Stimulated activated naive CD4-positive, alpha-beta T cell (primary cell): ENCODE measurements around the gene TMEM186.
"Not testable (repeated sequence)": the region's sequence is repeated elsewhere in the genome, so short reads cannot be mapped to it uniquely, and the experiment has no call there.

ENCODE experiments used
- DNase-seq, 6 experiments: peaks; one replicate each; lab custom pipeline; 2025; lab: John Stamatoyannopoulos, UW

The TMEM186 gene

DNA sequence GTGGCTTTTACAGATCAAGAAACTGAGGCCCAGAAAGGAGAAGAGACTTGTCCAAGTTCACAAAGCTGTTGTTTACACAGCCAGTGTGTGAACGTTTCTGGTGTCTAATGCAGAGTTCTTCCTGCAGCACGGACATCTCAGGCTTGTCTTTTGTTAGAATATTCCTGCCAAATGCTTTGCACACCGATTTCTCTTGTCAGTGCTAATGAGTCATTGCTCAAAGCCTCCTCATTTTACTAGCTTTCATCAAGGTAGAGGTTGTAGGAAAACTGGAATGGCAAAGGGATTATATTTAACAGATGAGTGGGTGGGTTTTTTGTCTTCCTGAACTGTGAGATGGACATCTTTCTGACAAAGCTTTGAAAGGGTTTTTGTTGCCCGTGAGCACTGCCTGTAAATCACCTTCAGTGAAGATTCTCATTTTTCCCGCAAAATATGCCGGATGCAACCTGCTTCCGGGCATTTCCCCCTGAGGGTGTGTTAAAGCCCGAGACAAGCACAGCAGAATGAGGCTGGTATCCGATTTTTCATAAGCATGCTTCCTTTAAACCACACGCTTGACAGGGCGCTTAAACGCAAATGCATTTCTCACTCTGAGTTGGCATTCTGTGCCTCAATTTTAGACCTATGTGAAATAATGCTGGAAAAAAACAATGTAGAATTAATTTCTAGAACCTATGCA lies 14.9 kb upstream of the TMEM186 start:
- no peak for DNase-seq

DNA sequence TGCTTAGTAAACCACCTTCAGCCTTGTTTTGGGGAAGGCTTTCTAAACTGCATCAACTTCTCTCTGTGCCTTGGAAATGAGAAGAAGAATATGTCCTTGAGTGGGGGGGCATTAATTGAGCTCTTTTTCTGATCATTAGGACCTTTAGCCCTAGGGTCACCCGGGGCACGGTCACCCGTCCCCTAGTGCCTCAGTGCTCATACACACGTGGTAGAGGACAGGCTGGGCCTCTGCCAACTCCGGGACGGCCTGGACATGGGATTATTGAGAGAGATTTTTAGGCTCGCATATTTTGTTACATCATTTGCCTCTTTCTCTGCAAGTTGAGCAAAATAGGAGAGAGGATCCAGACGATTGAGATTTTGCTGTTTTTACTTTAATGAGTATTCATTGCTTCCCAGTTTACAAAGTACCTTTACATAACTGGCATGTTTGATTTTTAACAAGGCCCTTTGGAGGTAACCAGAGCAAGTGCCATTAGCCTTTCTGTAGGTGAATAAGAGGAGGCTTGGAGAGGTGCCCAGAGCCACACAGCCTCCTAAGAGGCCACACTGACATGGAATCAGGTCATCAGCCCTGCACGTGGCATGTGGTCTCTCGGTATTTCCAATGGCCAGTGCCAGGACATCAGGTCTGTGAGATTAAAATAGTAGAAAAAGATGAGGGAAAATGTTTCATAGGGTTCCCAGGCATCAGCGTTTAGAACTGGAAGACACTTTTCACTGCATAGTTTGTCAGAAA lies 11.3 kb upstream of the TMEM186 start:
- no peak for DNase-seq

DNA sequence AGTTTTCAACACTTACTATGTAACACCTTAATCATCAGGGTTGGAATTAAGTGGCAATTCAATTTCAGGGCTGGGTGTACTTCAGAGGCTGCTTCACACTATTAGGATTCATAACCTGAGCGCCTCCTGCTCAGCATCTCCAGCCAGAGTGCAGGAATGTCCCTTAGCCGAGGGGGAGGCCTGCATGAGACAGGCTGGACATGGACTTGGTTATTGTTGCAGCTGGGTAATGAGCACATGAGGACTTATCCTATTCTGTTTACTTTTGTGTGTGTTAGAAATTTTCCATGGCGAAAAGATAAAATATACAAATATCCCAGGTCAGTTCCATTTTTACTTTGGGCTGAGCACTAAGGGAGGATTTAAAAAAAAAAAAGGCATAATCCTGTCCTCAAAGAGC lies 10.6 kb upstream of the TMEM186 start:
- no peak for DNase-seq

DNA sequence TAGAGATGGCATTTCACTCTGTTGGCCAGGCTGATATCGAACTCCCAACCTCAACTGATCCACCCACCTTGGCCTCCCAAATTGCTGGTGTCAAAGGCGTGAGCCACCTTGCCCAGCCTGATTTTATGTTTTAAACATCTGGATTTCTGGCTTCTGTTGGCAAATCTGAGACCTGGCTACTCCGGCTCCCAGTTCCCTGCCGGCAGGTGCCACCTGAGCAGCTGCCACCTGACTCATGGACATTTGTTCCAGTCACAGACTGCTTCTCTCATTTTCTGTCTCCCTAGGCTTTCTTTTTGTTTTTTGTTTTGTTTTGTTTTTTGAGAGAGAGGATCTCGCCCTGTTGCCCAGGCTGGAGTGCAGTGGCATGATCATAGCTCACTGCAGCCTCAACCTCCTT lies 9.8 kb upstream of the TMEM186 start:
- no peak for DNase-seq

DNA sequence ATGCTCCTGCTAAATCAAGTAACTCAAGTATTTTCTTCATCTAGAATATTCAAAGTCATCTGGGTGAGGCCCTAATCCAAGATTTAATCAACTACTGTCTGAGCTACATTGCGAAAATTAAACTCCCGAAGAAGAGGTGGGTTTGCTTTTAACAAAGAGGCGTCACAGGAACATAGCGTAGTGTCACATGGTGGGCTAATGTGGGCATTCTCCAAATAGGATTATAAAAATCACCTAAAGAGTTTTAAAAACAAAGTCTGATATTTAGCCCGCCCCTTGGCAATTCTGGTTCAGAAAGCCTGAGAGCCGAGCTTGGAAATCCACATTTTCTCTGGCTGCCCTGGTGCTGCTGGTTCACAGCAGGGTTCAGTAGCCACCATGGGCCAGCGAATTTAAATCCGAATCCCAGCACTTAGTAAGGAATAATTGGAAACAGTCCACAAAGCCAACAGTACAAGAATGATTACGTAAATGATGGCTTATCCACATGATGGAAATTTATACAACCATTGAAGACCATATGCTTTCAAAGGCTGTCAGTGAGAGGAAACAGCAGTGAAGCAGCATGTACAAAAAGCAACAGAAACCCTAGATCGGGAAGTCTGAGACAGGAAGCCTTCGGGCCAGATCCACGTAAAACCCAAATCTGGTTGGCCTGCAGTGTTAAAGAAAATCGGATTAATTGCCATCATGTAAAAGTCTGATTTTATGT lies 9.0 kb upstream of the TMEM186 start:
- DNase-seq, result no peak

DNA sequence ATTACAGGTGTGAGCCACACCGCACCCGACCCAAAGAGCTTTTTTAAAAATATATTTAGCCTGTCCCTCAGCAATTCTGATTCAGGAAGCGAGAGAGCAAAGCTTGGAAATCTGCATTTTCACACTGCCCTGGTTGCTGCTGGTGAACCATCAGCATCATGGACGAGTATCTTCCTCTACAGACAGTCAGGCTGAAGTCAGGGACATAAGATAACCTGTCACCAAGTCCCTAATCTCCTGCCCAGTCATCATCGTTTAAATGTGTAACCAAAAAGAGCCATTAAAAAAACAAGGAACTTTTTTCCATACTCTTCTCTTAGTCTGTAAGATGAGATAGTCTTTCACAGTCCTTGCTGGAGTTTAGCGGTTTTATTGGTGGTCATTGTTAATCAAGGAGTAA lies 6.9 kb upstream of the TMEM186 start:
- no peak for DNase-seq

DNA sequence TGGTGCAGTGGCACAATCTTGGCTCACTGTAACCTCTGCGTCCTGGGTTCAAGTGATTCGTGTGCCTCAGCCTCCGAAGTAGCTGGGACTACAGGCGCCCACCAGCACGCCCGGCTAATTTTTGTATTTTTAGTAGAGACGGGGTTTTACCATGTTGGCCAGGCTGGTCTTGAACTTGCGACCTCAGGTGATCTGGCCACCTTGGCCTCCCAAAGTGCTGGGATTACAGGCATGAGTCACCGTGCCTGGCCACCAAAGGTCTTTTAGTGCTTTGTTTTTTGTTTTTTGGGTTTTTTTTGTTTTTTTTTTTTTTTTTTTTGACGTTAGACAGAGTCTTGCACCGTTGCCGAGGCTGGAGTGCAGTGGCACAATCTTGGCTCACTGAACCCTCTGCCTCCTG lies 6.3 kb upstream of the TMEM186 start:
- DNase-seq, result not testable (repeated sequence)

DNA sequence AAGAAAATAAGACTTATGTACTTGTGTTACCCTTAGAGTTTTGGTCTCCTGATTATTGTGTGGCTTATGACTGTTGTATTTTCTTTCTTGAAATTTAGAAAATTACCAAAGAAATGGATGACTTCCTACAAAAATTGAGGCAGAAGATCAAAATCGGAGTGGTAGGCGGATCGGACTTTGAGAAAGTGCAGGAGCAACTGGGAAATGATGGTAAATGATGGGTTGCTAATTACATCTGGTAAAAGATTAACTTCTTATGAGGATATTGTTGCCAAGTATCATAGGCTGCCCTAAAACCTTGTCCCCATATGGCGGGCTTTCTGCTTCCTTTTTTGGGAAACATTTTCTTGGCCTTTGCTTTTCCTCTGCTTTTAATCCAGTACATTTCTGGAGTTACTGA lies 4.3 kb upstream of the TMEM186 start:
- no peak for DNase-seq

DNA sequence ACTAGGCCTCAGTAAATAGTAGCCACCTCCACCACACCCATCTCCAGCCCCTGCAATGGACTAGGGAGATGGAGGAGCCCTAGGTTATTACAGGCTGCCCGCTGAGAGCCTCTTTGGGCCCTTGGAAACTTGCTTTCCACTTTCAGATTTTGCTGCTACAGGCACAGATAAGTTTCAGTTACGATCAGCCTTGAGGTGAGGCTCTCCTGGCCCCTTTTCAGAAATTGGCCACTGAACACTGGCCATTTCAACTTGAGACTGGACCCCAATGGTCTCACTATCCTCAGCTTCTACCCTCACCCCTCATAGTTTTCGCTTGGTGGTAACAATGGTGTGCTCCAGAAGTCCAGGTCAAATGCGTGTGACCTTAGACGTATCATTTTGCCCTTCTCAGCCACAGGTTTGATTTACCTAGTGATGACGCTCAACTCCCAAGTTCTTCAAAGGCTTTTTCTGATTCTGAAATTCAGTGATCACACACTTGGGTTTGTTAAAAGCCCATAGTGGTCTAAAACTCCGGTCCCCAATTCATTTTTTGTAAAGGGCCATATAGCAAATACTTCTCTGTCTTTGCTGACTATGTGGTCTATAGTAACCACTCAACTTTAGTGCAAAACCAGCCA lies 1.2 kb upstream of the TMEM186 start:
- no peak for DNase-seq

DNA sequence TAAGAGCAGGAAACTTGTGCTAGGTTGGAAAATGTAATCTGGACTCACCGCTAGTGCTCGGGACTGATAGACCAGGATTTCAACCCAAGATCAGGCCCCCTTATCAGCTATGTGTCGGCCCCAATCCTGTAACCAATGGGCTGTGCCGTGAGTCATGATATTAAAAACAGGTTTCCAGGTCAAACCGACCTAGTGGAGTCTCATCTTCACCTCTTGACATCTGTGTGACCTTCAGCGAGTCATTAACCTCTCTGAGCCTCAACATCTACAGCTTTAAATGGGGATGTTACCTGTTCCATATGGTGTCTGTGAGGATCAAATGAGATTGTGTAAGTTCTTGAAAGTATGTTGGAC lies 712 bp upstream of the TMEM186 start:
- no peak for DNase-seq

DNA sequence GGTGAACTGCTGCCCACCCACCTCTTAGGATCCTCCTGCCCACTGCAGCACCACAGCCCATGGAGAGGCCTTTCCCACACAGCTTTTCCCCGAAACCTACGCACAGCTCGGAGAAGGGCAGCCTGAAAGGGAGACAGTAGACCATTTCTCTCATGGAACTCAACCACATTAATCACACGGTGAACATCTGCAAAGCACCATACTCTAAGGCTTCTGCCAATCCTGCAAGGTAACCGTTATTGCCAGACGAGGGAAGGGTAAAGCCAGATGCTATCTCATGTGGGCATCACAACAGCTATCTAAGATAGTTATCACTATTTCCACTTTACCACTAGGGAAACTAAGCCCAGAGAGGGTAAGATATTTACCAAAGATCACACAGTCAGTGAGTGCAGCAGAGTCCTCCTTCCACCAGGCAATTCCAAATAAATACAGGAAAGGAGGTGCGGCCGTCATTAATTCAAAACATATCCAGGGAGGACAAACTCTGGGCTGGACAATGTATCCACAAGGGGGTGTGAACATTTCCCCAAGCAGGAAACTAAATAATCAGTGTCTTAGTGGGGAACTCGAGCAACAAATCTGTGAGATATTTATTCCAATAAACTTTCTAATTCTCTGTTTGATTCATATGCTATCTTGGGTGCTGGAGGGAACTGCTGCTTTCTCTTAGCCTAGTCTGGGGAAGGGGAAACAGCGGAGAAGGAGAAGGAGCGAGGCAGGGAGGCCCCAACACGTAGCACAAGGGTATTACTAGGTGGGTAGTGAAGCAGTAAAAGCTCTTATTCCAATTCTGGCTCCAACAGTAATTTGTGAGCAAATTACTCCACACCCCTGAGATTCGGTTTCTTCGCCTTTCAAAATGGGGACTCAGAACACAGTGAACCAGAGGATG lies 723 bp downstream of the TMEM186 start:
- no peak for DNase-seq

DNA sequence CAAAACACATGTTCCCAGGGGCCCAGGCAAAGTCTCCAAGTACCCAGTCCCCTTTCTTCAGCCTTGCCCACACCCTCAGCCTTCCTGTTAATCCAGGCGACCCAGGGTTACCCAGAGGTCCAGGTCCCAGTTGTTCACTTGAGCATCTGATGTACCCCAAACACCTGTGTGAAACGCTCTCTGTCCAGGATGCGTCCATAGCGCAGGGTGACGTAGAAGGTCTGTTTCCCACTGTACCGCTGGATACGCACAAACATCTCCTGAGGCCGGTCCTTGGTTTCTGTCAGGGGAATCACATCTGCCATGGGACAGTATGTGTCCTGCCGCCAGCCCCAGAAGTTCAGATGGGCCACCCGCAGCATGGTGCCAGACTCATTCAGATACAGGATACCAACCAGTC lies 1.6 kb downstream of the TMEM186 start:
- no peak for DNase-seq

DNA sequence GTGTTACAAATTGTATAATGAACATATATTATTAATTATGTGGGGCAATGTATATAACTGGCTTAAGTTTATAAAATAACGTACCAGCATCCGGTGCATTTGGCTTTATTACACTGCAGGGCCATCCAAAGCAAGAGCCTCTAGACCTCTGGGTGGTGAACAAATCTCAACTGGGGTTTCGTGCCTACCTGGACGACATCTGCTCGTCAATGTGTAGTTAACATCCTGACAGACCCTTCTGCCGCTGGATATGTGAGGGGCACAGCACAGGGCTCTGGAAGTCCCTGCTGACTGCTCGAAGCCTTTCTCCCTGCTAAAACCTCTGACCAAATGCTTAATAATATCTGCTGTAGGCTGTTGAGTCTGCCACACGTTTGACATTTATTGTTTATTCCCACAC lies 2.3 kb downstream of the TMEM186 start:
- no peak for DNase-seq

DNA sequence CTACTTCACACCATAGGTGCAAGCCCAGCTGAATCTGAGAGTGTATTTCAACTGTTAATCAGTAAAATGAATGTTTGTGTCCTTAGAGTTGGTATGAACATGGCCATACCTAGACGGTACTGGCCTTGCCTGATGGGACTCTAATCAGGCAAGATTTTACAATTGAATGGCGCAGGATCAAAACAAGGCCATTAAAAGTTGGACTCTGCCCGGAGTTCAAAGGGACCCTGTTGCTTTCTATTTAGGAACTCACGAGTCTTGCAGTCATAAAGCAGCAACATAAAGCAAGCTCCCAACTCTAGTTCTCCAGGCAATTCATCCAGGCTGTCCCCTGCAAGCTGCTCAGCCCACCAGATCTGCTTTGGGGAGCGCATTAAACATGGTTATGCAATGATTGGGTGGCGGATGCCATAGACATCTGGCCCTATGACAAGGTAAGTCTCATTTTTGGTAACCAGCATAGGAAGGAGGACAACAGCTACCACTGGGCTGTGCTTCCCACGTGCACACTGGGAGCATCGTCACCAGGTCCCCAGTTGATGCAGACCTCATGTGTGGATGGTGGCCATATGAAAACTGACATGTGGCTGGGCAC lies 8.8 kb downstream of the TMEM186 start:
- DNase-seq, result no peak

DNA sequence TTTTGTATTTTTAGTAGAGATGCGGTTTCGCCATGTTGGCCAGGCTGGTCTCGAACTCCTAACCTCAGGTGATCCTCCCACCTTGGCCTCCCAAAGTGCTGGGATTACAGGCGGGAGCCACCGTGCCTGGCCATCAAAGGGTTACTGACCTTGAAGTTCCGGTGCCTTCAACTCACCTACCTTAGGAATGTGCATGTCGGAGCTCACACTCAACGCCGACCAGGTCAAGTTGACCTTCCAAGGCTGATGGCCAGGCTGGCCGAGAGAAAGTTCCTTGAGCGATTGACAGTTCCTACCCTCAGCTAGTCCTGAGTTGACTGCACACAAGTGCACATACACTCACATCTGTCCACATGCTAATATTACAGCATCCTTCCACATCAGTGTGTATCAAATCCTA lies 11.1 kb downstream of the TMEM186 start:
- not testable (repeated sequence) for DNase-seq

DNA sequence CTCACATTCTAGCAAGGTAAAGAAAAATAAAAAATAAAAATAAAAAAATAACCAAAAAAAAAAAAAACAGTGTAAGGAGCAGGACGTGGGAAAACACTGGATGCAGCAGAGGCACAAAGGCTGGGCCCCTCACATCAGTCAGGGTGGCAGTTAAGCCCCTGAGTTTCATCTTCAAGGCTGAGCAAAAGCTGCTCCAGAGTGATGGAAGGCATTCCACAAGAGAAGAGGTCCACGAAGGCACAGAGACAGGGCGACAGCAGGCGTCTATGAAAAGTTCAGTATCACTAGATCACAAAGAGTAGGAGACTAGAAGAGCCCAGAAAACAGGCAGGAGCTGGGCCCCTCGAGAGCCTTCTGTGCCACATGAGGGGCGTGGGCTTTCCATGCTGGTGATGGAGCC lies 12.0 kb downstream of the TMEM186 start:
- no peak for DNase-seq

DNA sequence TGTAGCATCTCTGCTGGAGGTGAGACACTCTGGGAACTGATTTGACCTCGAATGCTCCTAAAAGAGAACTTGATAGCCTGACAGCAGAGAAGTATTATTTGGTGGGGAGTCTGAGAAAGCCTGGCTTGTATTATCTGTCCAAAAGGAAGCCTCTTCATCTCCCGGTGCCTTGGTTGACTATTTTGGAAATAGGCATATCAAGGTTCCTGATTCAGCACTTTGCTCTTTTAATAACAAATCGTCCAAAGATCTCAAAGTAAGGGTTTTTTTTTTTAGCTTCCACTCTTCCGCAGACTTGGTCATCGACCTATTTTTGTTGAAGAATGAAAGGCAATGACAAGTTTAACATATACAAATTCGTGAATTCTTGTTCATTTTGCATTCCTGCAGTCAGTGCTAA lies 14.8 kb downstream of the TMEM186 start:
- DNase-seq, result no peak

DNA sequence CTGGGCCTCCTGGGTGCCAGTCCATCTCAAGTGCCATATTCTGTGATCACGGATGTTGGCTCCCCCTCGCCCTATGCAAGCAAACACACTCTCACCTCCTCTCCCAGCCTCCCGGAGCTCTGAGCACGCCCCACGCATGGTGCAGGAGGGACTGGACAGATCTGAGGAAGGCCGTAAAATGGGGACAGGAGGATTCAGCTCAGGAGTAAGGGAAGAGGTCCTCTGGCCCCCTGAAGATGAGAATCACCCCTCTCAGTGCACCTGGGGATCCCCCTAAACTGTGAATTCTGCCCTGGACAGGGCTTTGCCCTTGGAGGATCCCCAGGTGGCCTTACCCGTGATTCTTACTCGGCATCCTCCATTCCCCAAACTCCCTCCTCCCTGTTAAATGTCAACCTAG lies 15.6 kb downstream of the TMEM186 start:
- no peak for DNase-seq

DNA sequence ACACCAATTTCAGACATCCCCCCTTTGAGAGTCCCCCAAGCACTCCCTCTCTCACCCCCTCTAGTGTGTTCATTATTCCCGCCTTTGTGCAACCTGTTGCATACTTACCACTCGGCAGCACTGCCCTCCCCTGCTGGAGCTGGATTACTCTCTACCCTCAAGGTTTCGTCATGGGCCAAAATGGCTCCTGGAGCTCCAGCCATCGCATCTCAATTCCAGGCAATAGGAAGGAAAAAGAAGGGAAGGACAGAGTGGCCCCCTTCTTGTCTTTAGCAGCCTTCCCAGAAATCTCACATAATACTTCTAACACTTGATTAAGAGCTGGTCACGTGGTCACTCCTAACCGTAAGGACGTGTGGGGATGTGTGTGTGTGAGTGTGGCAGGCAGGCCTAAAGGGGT lies 20.2 kb downstream of the TMEM186 start:
- no peak for DNase-seq

DNA sequence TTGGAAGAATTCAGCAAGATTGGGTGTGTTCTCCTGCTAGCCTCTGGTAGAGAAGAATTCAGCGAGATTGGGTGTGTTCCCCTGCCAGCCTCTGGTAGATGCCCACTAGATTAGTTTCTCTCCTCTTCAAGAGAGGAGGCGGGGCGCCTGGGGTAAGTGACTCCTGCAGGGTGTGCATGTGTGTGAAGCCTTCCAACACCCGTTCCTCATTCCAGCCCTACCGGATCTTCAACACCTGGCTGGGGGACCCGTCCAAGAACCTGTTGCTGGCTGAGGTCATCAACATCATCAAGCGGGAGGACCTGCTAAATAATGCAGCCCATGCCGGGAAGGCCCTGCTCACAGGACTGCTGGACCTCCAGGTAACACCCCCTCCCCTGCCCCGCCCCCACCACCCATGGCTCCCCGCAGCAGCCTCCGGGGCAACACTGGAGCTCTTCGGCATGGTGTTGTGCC lies 21.3 kb downstream of the TMEM186 start:
- no peak for DNase-seq

DNA sequence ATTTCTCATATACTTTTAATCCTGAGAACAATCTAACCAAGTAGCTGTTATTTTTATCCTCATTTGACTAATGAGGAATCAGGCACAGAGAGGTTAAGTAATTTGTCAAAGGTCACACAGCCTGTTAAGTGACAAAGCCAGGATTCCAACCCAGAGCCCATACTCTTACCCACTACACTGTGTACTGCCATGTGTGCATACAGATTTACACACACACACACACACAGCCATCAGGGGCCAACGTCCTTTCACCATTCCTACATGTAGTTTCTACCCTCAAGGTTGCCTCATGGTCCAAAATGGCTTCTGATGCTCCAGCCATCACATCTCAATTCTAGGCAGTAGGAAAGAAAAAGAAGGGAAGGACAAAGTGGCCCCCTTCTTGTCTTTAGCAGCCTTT lies 22.1 kb downstream of the TMEM186 start:
- DNase-seq, result no peak
